Activated gamma-delta T cell (primary cell): Measurements from ENCODE around the gene DUSP3.

Source experiments
- DNase-seq: peaks from one replicate; lab custom pipeline; 2025; lab: John Stamatoyannopoulos, UW
- total RNA-seq, 2 donors: gene quantifications; one replicate each; lab custom pipeline; 2026; lab: John Stamatoyannopoulos, UW

The DUSP3 gene
- total RNA-seq: 22.6 to 25.8 reads per million in 2 donors

DNA sequence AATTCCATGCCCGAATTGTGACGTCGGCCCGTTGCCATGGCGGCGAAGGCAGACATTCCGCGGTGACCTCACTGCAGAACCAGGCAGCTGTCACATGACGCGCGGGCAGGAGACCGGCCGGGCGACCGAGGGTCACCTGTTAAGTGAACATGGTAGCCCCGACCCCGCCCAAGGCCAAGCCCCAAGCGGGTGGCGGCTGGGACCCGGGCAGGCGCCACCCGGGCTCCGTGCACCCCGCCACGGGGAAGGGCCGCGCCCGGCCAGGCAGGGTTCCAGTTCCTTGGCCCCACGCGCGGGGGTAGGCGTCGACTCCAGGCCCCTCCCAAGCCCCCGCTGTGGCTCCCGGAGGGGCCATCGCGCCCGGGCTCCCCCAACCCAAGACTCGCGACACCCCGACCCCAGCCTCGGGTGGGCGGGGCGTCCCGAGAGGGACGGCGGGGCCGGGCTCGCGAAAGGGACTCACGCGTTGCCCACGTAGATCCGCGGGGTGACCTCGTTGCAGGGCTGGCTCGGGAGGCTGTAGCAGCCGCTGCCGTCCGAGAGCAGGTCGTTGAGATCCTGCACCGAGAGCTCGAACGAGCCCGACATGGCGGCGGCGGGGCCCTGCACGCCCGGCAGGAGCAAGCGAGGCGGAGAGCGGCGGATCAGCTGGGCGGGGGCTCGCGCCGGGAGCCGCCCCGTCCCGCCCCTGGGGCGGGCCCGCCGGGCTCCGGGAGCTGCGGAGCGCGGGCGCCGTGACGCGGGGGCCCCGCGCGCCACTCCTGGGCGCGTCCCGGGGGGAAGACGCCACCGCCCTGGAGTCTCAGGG lies at the start of gene DUSP3:
Gene DUSP3, minus strand, starts transcription at position 641 of the 808 bp plus-strand sequence. Its CDS starts 53 bp downstream, at position 588.
- DNase-seq: peak; percentile 55

DNA sequence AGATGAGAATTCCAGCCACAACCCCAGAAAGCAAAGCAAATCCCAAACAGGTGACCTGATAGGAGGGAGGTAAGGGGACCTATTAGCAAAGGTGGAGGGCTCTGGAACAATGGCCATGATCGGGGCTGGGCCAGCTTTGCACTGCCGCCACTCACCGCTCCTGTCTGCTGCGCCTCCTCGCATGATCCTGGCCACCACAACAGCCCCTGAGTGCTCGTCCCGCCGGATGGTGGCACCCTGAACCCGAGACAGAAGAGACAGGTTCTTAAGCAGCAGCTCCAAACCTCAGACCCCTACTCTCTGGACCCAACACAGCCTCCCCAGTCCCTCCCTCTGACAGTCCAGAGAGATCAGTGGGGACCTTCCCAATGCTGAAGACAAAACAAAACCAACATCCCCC lies 48.8 kb upstream of the DUSP3 start:
- DNase-seq: no peak

GRCh38 chr17:43826206-43826605 lies 47.4 kb upstream of the DUSP3 start:
- DNase-seq: no peak

DNA sequence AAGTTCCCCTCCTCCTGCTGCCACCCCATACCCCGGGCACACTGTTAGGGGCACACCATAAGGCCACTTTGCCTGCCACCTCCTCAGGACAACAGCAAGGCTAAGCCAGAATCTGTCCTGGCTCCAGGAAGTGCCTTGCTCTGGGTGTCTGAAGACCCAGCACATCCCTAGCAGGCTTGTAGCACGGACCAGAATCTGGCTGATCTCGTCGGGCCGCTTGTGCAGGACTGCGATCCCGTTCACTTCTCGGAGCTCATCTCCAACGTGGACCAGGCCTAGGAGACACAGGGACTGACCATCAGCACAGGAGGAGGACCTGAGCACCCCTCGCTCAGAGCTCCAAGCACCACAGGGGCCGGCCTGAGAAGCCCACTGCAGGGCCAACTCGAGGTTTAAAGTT lies 46.8 kb upstream of the DUSP3 start:
- DNase-seq: no peak

DNA sequence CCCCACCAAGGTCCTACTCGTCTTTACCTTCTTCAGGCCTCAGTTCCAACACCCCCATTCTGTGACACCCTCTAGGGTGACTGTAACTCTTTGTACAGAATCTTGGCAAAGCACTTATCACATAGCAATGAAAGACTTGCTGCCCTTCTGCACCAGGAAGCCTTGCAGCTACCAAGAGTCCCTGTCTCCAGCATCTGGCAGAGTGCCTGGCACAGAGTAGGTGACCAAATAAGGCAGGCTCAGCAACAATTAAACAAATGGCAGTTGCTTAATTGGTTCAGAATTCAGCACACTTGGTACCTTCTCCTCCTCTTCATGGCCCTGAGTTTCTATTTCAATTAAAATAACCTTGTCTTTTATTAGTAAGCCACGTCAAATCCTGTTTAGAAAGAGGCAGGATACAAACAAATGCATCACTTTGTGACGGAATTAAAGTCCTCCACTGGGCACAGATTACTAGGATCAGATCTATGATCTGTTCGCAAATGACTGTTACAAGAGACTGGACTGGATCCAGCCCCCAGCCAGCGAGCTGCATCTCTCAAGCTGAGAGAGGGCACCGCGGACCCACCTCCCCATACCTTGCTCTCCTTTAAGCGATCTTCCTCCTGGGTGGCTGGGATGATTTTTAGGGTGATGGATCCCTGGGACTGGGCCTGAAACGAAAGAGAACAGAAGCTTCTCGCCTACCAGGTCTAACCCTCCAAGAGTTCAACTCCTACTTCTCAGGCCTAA lies 44.7 kb upstream of the DUSP3 start:
- DNase-seq: no peak

DNA sequence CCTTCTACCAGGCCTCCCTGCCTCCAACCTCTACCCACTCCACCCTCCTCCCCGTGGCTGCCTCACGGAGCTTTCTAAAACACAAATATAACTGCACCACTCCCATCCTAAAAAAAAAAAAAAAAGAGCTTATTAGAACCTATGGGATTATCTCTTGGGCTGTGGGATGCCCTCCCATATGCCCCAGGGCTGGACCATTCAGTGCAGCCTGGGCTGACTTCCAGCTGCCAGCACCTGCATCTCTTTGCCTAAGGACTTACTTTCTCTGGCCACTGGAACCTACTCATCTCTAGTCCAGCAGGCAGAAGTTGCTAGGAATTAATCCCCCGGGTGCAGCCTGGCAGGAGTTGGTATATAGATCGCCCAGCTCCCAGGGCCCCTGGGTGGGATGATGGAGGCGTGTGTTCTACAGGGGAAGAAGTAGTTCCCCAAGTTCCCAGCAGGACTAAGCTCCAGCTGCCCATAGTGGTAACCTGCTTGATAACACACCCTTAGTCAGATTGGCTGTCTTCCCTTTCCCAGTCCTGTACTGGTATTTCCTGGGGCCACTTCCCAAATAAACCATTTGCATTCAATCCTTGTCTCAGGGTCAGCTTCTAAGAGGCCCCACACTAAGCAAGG lies 43.9 kb upstream of the DUSP3 start:
- no peak for DNase-seq

GRCh38 chr17:43820759-43821158 lies 42.0 kb upstream of the DUSP3 start:
- no peak for DNase-seq

GRCh38 chr17:43818966-43819365 lies 40.2 kb upstream of the DUSP3 start:
- no peak for DNase-seq

DNA sequence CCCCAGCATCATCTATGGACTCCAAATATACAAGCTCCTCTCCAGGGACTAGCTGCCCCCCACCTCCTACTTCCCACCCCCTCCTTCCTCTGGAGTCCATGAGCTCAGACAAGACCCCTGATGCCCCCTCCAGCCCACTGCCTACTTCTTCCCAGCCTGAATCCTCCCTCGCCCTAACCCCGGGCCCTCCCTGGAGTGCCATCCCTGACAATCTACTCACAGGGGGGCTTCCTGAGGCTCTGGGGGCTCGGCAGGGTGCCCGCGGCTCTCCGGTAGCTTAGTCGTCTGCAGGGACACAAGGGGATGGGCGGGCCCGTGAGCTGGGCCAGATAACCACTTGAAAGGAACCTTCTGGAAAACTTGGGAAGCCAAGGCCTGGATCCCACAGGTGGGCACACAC lies 39.0 kb upstream of the DUSP3 start:
- DNase-seq: no peak

DNA sequence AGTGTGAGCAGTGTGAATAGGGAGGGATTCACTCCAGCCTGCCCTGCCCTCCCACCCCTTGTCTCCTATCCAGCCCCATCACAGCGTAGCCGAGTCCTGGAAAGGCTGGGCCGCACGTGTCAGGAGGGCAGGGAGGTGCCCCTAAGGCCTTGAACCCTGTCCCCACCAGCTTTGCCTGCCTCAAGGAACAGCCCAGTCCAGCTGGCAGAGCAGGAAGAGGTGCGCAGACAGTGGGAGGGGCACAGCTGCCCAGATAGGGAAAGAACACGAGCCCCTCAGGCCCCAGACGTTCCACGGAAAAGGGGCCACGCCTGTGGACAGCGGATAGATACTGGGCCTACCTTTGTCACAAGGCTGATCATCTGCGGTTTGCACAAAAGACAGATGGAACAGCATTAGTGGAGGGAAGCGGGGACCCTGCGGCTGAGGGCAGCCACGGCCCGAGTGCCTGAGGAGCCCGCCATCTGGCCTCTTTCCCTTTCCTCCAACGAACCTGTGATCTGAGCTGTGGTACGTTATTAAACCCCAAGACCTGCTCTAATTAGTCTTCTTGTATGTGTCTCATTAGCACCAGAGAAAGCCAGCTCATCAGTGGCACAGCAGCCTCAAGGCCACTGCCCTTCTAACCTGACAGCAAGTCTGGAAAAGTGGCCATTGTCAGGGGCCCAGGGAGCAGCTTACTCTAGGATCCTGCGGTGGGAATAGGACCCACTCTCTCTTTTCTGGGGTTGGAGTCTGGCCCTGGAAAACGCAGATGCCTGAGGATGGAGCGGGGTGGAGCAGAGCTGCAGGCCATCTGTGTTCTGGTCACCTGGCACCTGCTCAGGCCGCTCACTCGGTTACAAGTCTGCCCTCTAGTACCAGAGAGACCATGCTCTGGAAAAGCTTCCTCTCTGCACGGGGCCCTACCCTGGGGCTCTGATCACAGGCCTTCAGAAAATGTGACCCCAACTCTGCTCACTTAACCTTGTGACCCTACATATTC lies 37.9 kb upstream of the DUSP3 start:
- no peak for DNase-seq

- no peak for DNase-seq
Measured at GRCh38 chr17:43814714-43815113, 35.9 kb upstream of the DUSP3 start.

- DNase-seq: no peak
Measured at GRCh38 chr17:43814026-43814425, 35.2 kb upstream of the DUSP3 start.

DNA sequence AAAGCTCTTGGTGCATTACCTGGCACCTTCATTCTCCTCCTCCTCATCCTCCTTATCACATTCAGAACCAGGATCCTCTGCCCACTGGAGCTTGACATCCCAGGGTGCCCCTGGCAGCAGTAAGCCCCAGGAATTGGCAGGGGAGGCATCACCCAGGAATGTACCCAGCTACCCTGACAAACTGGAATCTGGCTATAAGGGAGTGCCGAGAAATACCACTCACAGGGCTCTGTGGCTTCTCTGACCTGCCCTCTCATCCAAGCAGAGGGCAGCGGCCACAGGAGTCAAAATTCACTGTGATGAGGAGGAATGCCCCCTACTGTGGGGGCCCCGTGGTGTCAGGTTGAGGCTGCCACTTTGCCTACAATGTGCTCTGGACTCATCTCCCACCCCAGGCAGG lies 34.6 kb upstream of the DUSP3 start:
- no peak for DNase-seq

DNA sequence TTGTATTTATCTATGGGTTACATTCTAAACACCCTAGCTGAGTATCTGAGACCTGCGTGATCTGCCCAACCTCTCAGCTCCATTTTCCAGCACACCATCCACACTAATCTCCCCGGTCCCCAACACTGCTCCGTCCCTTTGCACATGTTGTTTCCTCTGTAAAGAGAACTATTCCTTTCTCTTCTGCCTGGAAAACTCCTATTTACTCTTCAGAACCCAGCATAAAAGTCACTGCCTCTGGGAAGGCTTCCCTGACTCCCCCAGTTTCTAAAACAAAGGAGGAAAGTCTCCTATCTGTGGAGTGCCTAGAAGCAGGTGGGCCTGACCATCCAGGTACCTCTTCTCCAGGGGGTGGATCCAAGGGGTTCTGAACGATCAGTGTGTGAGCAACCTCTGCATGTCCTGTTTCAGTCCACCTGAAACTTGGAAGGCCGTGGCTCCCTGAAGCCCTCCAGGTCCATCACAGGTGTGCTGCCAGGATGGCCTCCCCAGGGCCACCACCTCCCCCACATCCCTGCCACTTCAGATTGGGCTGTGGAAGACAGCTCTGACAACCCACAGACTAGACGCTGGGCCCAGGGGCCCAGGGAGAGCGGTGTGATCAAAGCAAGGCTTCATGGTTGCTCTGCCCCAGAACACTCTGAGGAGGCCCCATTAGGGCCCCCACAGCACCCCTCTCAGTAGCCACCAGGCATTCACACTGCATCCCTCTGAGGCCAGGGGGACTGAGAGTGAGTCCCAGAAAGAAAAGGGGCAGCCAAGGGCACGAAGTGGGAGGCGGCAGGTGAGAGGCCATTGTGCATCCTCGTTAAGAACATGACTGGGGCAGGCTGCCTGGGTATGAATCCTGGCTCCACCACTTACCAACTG lies 33.9 kb upstream of the DUSP3 start:
- DNase-seq: no peak

DNA sequence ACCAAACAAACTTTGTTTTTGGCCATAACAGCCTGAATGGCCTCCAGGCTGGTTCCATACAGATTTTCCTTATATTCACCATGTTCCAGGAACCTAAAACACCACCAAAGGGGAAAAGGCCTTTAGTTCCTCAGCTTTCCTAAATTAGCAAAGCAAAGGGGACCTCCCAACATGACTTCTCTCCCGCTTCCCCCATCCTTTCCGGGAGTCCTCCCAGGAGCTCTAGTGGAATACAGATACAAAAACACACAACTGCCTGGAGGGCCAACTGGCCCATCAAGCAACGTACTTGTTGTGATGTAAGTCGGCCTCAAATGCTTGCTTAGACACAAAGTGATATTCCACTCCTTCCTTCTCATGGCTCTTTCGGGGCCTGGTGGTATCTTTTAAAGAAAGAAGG lies 32.0 kb upstream of the DUSP3 start:
- DNase-seq: no peak

GRCh38 chr17:43810226-43810715 lies 31.5 kb upstream of the DUSP3 start:
- DNase-seq: no peak

GRCh38 chr17:43809121-43809520 lies 30.3 kb upstream of the DUSP3 start:
- DNase-seq: no peak

GRCh38 chr17:43808076-43808475 lies 29.3 kb upstream of the DUSP3 start:
- DNase-seq: no peak

DNA sequence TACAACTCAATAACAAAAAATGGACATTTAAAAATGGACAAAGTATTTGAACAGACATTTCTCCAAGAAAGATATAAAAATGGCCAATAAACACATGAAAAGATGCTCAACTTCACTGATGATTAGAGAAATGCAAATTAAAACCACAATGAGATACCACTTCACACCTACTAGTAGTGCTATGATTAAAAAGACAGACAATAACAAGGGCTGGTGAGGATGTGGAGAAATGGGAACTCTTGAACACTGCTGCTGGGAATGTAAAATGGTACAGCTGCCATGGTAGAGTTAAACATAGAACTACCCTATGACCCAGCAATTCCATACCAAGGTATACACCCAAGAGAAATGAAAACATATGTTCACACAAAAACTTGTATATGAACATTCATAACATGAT lies 26.3 kb upstream of the DUSP3 start:
- DNase-seq: no peak

DNA sequence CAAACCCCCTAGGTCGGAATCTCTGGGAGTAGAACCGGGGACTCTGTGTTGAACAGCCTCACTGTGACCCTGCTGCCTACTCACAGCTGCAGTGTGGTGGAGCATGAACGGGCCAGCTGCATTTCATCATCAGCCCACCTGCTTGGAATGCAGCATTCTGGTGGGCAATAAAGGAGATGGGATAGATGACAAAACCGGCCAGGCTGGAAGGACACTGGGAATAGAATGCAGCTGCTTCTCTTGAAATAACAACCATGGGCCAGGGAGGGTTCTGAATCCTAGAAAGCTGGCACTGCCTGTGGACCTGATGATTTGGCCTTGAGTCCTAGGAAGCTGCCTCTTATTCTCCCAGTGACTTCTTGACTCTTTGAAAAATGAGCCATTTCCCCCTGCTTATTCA lies 25.0 kb upstream of the DUSP3 start:
- DNase-seq: no peak
